ENCODE measurements around the gene GPR161. TPM values are rescaled to one million over a fixed set of nuclear protein-coding genes. Genes with fewer than 3 reads are reported as not detected.

The GPR161 gene
- total RNA-seq, 1 experiment from 2014 or later = 13.7 TPM

GRCh38 chr1:168065506-168065905 is 71.2 kb downstream of the GPR161 start (continued):
- no peak for TF ChIP-seq EGR1 (IDR thresholded peaks at IDR 0.05; ENCODE audit: low read depth)
- TF ChIP-seq FOSL1 (IDR thresholded peaks at IDR 0.05; ENCODE audit: low read depth) = no peak
- TF ChIP-seq EZH2 (IDR thresholded peaks at IDR 0.05) = no peak
- TF ChIP-seq RAD21 (IDR thresholded peaks at IDR 0.05; ENCODE audit: low read depth) = no peak
- no peak for TF ChIP-seq ELF1 (IDR thresholded peaks at IDR 0.05; ENCODE audit: borderline replicate concordance, low read depth)

DNA sequence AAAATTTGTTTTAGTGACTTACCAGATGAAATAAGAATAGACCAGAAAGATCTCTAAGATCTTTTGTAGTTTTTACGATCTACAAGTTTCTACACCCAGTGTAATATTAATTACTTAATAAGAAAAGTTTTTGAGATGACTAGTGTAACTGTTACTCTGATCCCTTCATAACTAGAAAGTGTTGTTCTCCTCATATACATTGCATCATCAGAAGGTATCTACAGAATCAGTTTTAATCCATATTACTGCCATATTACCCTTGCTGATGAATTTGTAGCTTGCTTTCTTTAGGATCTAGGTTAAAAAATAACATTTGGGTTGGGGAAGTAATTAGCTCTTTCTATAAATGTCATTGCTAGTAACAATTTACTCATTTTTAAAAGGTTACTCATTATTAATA is 72.5 kb downstream of the GPR161 start:
- Histone ChIP-seq H3K4me2 (ENCODE audit: low read length) (no peak overlapping the region), H4K20me1 (ENCODE audit: insufficient read depth) (no peaks in the 10 kb centered on the region), H3K9me3 (ENCODE audit: control insufficient read depth in 1 of 2, insufficient read depth in 1 of 2, low read depth in 1 of 2, low read length in 2 of 2) (no peaks in the 10 kb centered on the region), H3K79me2 (ENCODE audit: insufficient read depth, low read length) (no peaks in the 10 kb centered on the region), H3K27ac (ENCODE audit: low read depth, low read length) (no peak overlapping the region), H3K4me1 (ENCODE audit: control insufficient read depth in 1 of 2, insufficient read depth in 2 of 2, low read length in 2 of 2) (peaks cover 0 to 7% of the 10 kb centered on the region in 2 experiments; a peak in 1 of 4 replicates), H3K36me3 (ENCODE audit: control insufficient read depth in 1 of 2, insufficient read depth in 2 of 2, low read length in 2 of 2) (peaks cover 0 to 8% of the 10 kb centered on the region in 2 experiments; a peak in 1 of 4 replicates), H3K4me3 (replicated peaks in 1 of 2; ENCODE audit: low read depth in 1 of 2, low read length in 2 of 2) (no peak overlapping the region), H3K9ac (ENCODE audit: low read length) (no peak overlapping the region), H2AFZ (ENCODE audit: low read depth, low read length, poor library complexity, severe bottlenecking) (no peak overlapping the region), H3K27me3 (ENCODE audit: insufficient read depth, low read length) (no peaks in the 10 kb centered on the region), H3K9me2 (ENCODE audit: insufficient read depth) (no peaks in the 10 kb centered on the region)
- ATAC-seq = no peak
- POLR2A ChIA-PET = interaction anchor here (0.7 kb wide), 1 partner anchor 389 kb away, joined by 3 read pairs; no protein-coding TSS in a partner anchor
- TF ChIP-seq SIN3A (IDR thresholded peaks at IDR 0.05; ENCODE audit: low read depth) = no peak
- TF ChIP-seq FOSL1 (IDR thresholded peaks at IDR 0.05; ENCODE audit: low read depth) = no peak
- no peak for TF ChIP-seq CEBPB (IDR thresholded peaks at IDR 0.05; ENCODE audit: low read depth)
- TF ChIP-seq EGR1 (IDR thresholded peaks at IDR 0.05; ENCODE audit: low read depth) = no peak
- no peak for TF ChIP-seq EZH2 (IDR thresholded peaks at IDR 0.05)
- no peak for TF ChIP-seq EZH2phosphoT487 (IDR thresholded peaks at IDR 0.05; ENCODE audit: borderline replicate concordance)
- TF ChIP-seq SRF (IDR thresholded peaks at IDR 0.05; ENCODE audit: low read depth) = no peak
- no peak for TF ChIP-seq POLR2AphosphoS5 (IDR thresholded peaks at IDR 0.05; ENCODE audit: low read depth, low read length)
- TF ChIP-seq ZFX (IDR thresholded peaks at IDR 0.05) = no peak
- TF ChIP-seq ELF1 (IDR thresholded peaks at IDR 0.05; ENCODE audit: borderline replicate concordance, low read depth) = no peak
- TF ChIP-seq ZNF274 (IDR thresholded peaks at IDR 0.05; ENCODE audit: low read depth, low read length) = no peak
- no peak for TF ChIP-seq CTCF (IDR thresholded peaks at IDR 0.05 in 2 of 3, conservative IDR thresholded peaks at IDR 0.05 in 1 of 3; ENCODE audit: borderline replicate concordance in 1 of 3, insufficient read depth in 1 of 3, low read depth in 2 of 3, low read length in 2 of 3)
- TF ChIP-seq YY1 (IDR thresholded peaks at IDR 0.05; ENCODE audit: extremely low read depth, insufficient replicate concordance, low read depth, low read length) = no peak
- TF ChIP-seq JUND (IDR thresholded peaks at IDR 0.05) = no peak
- TF ChIP-seq, protein P1, sequence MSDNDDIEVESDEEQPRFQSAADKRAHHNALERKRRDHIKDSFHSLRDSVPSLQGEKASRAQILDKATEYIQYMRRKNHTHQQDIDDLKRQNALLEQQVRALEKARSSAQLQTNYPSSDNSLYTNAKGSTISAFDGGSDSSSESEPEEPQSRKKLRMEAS (IDR thresholded peaks at IDR 0.05) = no peak
- no peak for TF ChIP-seq SP1 (IDR thresholded peaks at IDR 0.05; ENCODE audit: low read depth)
- RAD21 ChIA-PET (ENCODE audit: low non-redundant PET in 1 of 2, low total read pairs in 2 of 2, uncharacterized antibody in 2 of 2, unreplicated experiment in 2 of 2) = no interaction called here
- intact Hi-C loops (cut with micrococcal nuclease) = no loop called here
- BruUV-seq (replicated peaks) = no TSS peak
- CTCF ChIA-PET = no interaction called here
- no peak for DNase-seq (ENCODE audit: low read depth, low spot score)
